Measurements from ENCODE around the gene RCL1.
"Not testable (repeated sequence)": the region's sequence is repeated elsewhere in the genome, so short reads cannot be mapped to it uniquely, and the experiment has no call there.

Gene RCL1

GRCh38 chr9:4771788-4772187 lies 21.0 kb upstream of the RCL1 start:
- no peak for TF ChIP-seq ZFX (IDR thresholded peaks at IDR 0.05)
- no peak overlapping the region for H3K27ac ChIP-seq

GRCh38 chr9:4774209-4774608 lies 18.5 kb upstream of the RCL1 start:
- H3K27ac ChIP-seq: no peak overlapping the region
- TF ChIP-seq, protein P1, sequence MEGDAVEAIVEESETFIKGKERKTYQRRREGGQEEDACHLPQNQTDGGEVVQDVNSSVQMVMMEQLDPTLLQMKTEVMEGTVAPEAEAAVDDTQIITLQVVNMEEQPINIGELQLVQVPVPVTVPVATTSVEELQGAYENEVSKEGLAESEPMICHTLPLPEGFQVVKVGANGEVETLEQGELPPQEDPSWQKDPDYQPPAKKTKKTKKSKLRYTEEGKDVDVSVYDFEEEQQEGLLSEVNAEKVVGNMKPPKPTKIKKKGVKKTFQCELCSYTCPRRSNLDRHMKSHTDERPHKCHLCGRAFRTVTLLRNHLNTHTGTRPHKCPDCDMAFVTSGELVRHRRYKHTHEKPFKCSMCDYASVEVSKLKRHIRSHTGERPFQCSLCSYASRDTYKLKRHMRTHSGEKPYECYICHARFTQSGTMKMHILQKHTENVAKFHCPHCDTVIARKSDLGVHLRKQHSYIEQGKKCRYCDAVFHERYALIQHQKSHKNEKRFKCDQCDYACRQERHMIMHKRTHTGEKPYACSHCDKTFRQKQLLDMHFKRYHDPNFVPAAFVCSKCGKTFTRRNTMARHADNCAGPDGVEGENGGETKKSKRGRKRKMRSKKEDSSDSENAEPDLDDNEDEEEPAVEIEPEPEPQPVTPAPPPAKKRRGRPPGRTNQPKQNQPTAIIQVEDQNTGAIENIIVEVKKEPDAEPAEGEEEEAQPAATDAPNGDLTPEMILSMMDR (conservative IDR thresholded peaks at IDR 0.05): no peak
- TF ChIP-seq ZFX (IDR thresholded peaks at IDR 0.05): no peak

- H3K27ac ChIP-seq: not testable (repeated sequence)
Observed at GRCh38 chr9:4774958-4775357, 17.8 kb upstream of the RCL1 start.

GRCh38 chr9:4780651-4781050 lies 12.1 kb upstream of the RCL1 start:
- H3K27ac ChIP-seq: no peak overlapping the region
- TF ChIP-seq, protein P1 (conservative IDR thresholded peaks at IDR 0.05): no peak
- TF ChIP-seq ZFX (IDR thresholded peaks at IDR 0.05): no peak

DNA sequence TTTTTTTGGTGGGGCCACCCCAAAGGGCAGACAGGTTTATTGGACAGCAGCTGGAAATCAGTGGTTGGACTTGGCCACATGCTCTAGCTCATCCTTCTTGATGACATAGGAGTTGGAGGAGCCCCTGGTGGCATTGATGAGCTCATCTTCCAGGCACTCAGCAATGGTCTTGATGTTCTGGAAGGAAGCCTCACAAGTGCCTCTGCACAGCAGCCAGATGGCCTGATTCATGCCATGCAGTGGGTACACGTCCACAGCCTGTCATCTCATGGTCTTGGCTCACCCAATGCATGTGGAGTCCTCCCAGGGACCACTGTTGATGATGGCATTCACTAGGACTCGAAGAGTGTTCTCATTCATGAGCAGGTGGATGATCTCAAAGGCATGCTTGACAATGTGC lies 11.3 kb upstream of the RCL1 start:
- H3K27ac ChIP-seq: no peak overlapping the region
- TF ChIP-seq, protein P1 (conservative IDR thresholded peaks at IDR 0.05): no peak
- TF ChIP-seq ZFX (IDR thresholded peaks at IDR 0.05): no peak

- not testable (repeated sequence) for H3K27ac ChIP-seq
Observed at GRCh38 chr9:4783191-4783590, 9.6 kb upstream of the RCL1 start.

DNA sequence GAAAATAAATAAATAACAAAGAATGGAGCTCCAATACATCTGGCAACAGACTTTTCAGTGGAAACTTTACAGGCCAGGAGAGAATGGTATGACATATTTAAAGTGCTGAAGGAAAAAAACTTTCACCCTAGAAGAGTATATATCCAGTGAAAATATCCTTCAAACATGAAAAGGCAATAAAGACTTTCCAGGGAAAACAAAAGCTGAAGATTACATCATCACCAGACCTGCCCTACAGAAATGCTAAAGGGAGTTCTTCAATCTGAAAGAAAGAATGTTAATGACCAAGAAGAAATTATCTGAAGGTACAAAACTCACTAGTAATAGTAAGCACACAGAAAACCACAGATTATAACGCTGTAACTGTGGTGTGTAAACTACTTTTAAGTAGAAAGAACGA lies 8.3 kb upstream of the RCL1 start:
- no peak overlapping the region for H3K27ac ChIP-seq
- no peak for TF ChIP-seq ZFX (IDR thresholded peaks at IDR 0.05)
- TF ChIP-seq, protein P1 (conservative IDR thresholded peaks at IDR 0.05): no peak

- TF ChIP-seq, protein P1 (conservative IDR thresholded peaks at IDR 0.05): no peak
- no peak for TF ChIP-seq ZFX (IDR thresholded peaks at IDR 0.05)
- H3K27ac ChIP-seq: no peak overlapping the region
Observed at GRCh38 chr9:4786599-4786998, 6.1 kb upstream of the RCL1 start.

DNA sequence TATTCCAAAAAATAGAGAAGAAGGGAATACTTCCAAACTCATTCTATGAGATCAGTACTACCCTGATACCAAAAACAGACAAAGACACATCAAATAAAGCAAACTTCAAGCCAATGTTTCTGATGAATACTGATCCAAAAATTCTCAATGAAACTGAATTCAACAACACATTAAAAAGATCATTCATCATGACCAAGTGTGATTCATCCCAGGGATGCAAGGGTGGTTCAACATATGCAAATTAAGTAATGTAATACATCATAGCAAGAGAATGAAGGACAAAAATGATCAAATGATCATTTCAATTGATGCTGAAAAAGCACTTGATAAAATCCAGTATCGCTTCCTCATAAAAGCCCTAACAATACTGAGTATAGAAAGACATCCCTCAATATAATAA lies 4.9 kb upstream of the RCL1 start:
- H3K27ac ChIP-seq: no peak overlapping the region
- TF ChIP-seq, protein P1 (conservative IDR thresholded peaks at IDR 0.05): no peak
- no peak for TF ChIP-seq ZFX (IDR thresholded peaks at IDR 0.05)
